ENCODE results near the gene THSD8.
A peak's percentile ranks its signal among the peaks of the same experiment; 100 is the strongest.

Gene THSD8

GRCh38 chr19:12774588-12775555 is 27.0 kb upstream of the THSD8 start, which contains the start of gene HOOK2:
HOOK2 (minus strand) TSS chr19:12775552; CDS start chr19:12775449, 103 bp downstream.
- Histone ChIP-seq H3K9me3 (ENCODE audit: control insufficient read depth, insufficient read depth, low read depth, low read length) (no peaks in the 10 kb centered on the region), H3K27ac (ENCODE audit: extremely low read depth, low read depth, low read length) (peak within 1 kb of the TSS; percentile 63; the same call in 1 of the 2 replicates), H3K4me3 (ENCODE audit: low read depth, low read length) (peak within 1 kb of the TSS; percentile 56), H3K4me1 (ENCODE audit: control insufficient read depth, insufficient read depth, low read length) (peaks cover 4% of the 10 kb centered on the region; the same call in 1 of the 2 replicates), H3K36me3 (ENCODE audit: control insufficient read depth in 2 of 2, insufficient read depth in 1 of 2, low read length in 2 of 2) (peaks cover 0 to 14% of the 10 kb centered on the region in 2 experiments; a peak in 1 of 3 replicates)
- CTCF ChIA-PET = interaction anchor here (0.7 to 11.4 kb wide), 7 partner anchors 10 to 57 kb away, joined by 3 to 234 read pairs (median 6); partner anchors contain the start of genes JUNB, PRDX2 and THSD8
- POLR2A ChIA-PET = interaction anchor here (0.8 to 1.5 kb wide), 5 partner anchors 8 to 94 kb away, joined by 3 to 4 read pairs (median 3); partner anchors contain the start of gene JUNB
- peak; percentile 25; the same call in 1 of the 2 replicates for TF ChIP-seq ZEB2 (tag by site-specific recombination; IDR thresholded peaks at IDR 0.05)
- TF ChIP-seq ZSCAN4 (tag by site-specific recombination; IDR thresholded peaks at IDR 0.05) = no peak
- peak; percentile 29; the same call in 1 of the 2 replicates for TF ChIP-seq GLIS1 (tag by site-specific recombination; IDR thresholded peaks at IDR 0.05)
- TF ChIP-seq ZNF600 (tag by site-specific recombination; IDR thresholded peaks at IDR 0.05) = peak; percentile 77
- peak; percentile 53 for TF ChIP-seq SCRT2 (tag by site-specific recombination; IDR thresholded peaks at IDR 0.05)
- no peak for TF ChIP-seq ZNF132 (tag by site-specific recombination; IDR thresholded peaks at IDR 0.05; ENCODE audit: borderline replicate concordance)
- TF ChIP-seq ZNF626 (tag by site-specific recombination; IDR thresholded peaks at IDR 0.05) = no peak
- TF ChIP-seq ZNF501 (tag by site-specific recombination; IDR thresholded peaks at IDR 0.05) = peak; percentile 18; the same call in 1 of the 2 replicates
- TF ChIP-seq SP3 (tag by site-specific recombination; IDR thresholded peaks at IDR 0.05) = peak; percentile 1
- TF ChIP-seq KLF10 (tag by site-specific recombination; IDR thresholded peaks at IDR 0.05) = 0 out of 2 replicates have a peak, but pooled peaks have one; percentile 12
- no peak for TF ChIP-seq ZNF785 (tag by site-specific recombination; IDR thresholded peaks at IDR 0.05)
- TF ChIP-seq ZNF837 (tag by site-specific recombination; IDR thresholded peaks at IDR 0.05) = no peak
- TF ChIP-seq KLF17 (tag by site-specific recombination; IDR thresholded peaks at IDR 0.05) = no peak
- no peak for TF ChIP-seq ZNF302 (tag by site-specific recombination; IDR thresholded peaks at IDR 0.05; ENCODE audit: low read depth)
- TF ChIP-seq ZNF830 (tag by site-specific recombination; IDR thresholded peaks at IDR 0.05; ENCODE audit: low read depth) = no peak
- no peak for TF ChIP-seq ZFHX2 (tag by site-specific recombination; conservative IDR thresholded peaks at IDR 0.05)
- peak; percentile 18; the same call in 1 of the 2 replicates for TF ChIP-seq KLF16 (tag by site-specific recombination; IDR thresholded peaks at IDR 0.05)
- no peak for TF ChIP-seq ZNF214 (tag by site-specific recombination; IDR thresholded peaks at IDR 0.05; ENCODE audit: borderline replicate concordance)
- TF ChIP-seq ZNF654 (tag by site-specific recombination; IDR thresholded peaks at IDR 0.05; ENCODE audit: low read depth) = no peak
- TF ChIP-seq KLF9 (tag by site-specific recombination; IDR thresholded peaks at IDR 0.05; ENCODE audit: low read depth) = peak; percentile 92
- no peak for TF ChIP-seq ZNF211 (tag by site-specific recombination; IDR thresholded peaks at IDR 0.05; ENCODE audit: low read depth)
- TF ChIP-seq AEBP2 (tag by site-specific recombination; IDR thresholded peaks at IDR 0.05; ENCODE audit: borderline replicate concordance) = no peak
- peak; percentile 42 for TF ChIP-seq ZBTB26 (tag by site-specific recombination; optimal IDR thresholded peaks at IDR 0.05)
- TF ChIP-seq ZFP69B (tag by site-specific recombination; IDR thresholded peaks at IDR 0.05) = peak; percentile 83
- TF ChIP-seq OSR2 (tag by site-specific recombination; IDR thresholded peaks at IDR 0.05) = no peak
- TF ChIP-seq HOXC10 (CRISPR knock-in tag; IDR thresholded peaks at IDR 0.05) = no peak
- no peak for TF ChIP-seq ZNF558 (tag by site-specific recombination; IDR thresholded peaks at IDR 0.05)
- TF ChIP-seq PRDM1 (tag by site-specific recombination; IDR thresholded peaks at IDR 0.05) = no peak
- TF ChIP-seq ZNF280D (tag by site-specific recombination; IDR thresholded peaks at IDR 0.05) = no peak
